Measurements from ENCODE around the gene RELN.
"Not testable (repeated sequence)": the region's sequence is repeated elsewhere in the genome, so short reads cannot be mapped to it uniquely, and the experiment has no call there.

The RELN gene

DNA sequence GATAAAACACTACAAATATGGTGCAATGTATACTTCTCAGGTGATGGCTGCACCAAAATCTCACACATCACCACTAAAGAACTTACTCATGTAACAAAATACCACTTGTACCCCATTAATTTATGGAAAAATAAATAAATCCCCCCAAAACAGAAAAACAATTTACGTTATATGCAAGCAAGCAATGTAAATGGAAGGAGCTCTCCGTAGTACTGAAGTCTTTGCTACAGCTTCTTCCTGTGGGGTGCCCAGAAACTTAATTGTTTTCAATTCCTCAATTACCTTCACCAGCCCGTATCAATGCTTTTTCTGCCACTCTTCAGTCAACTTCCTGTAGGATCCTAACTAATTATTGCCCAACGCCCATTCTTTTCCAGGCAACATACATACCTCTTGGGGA, 138.1 kb downstream of the RELN start:
- 0 out of 2 replicates have a peak, but pooled peaks have one; percentile 10 for TF ChIP-seq SPI1 (IDR thresholded peaks at IDR 0.05; ENCODE audit: low read depth, low read length)
- TF ChIP-seq TAF1 (IDR thresholded peaks at IDR 0.05; ENCODE audit: low read depth, low read length): no peak
- FAIRE-seq (no peak), DNase-seq (ENCODE audit: insufficient read length, low spot score) (no peak)

DNA sequence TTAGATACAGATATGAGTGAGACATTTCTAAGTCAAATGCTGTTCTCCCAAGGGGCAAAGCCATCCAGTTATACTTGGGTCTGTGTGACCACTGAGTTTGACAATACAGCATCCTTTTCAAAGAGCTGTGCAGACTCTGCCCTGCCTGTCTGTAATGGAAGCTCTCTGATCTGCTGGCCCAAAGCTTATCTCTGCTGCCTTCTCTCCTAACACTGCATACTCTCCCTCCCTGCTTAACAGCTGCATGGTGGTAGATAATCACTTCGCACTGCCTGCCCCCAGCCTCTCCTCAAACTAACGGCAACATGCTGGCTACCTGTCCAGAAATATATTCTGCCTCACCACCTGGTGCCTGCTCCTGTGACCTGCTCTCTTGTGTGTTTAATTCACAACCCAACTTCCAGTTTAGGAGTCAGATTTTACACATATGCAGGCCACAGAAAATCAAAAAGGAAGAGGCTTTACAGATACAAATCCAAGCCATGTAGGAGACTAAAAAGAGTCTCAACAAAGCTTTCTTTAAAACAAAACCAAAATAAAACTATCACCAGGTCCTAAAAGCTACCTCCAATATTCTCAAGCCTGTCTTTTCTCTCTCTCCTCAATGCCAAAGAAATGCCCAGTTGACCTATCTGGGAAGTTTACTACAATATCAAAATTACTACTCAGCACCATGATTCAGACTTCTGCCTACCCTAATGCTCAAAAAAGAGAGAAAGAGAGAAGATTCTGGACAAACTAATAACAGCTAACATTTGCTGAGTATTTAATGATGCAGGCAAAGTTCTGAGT, 145.6 kb downstream of the RELN start:
- no peak for FAIRE-seq
- DNase-seq (ENCODE audit: insufficient read length, low spot score): no peak
- no peak for TF ChIP-seq POU2F2 (IDR thresholded peaks at IDR 0.05; ENCODE audit: low read depth, low read length)
- TF ChIP-seq TAF1 (IDR thresholded peaks at IDR 0.05; ENCODE audit: low read depth, low read length): no peak
- no peak for TF ChIP-seq PAX5 (IDR thresholded peaks at IDR 0.05; ENCODE audit: insufficient read depth, low read length, severe bottlenecking)

DNA sequence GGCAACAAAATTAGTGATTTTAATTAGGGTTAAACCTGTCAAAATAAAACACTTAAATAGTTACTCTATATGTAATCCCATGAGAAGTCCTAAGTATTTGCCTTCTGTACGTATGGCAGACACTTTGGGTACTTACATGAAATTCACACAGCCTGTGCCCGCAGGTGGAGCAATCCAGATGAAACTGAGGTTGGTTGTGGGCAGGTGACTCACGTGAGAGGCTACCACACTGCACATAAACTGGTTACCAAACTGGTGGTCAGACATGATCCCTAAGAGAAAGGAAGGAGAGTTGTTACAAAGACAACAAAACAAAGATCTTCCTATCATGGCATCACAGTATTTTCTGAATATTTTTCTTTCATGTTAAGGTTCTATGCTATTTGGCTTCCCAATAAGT, 156.1 kb downstream of the RELN start:
- DNase-seq (ENCODE audit: insufficient read length, low spot score): no peak
- no peak for TF ChIP-seq POLR2A (IDR thresholded peaks at IDR 0.05; ENCODE audit: low read depth, low read length)
- no peak for TF ChIP-seq POLR2AphosphoS5 (IDR thresholded peaks at IDR 0.05; ENCODE audit: low read depth, low read length)
- TF ChIP-seq TAF1 (IDR thresholded peaks at IDR 0.05; ENCODE audit: low read depth, low read length): no peak
- no peak for TF ChIP-seq PAX5 (IDR thresholded peaks at IDR 0.05; ENCODE audit: insufficient read depth, low read length, severe bottlenecking)
- no peak for TF ChIP-seq POU2F2 (IDR thresholded peaks at IDR 0.05; ENCODE audit: low read depth, low read length)
- no peak for TF ChIP-seq SPI1 (IDR thresholded peaks at IDR 0.05; ENCODE audit: low read depth, low read length)
- FAIRE-seq: no peak

DNA sequence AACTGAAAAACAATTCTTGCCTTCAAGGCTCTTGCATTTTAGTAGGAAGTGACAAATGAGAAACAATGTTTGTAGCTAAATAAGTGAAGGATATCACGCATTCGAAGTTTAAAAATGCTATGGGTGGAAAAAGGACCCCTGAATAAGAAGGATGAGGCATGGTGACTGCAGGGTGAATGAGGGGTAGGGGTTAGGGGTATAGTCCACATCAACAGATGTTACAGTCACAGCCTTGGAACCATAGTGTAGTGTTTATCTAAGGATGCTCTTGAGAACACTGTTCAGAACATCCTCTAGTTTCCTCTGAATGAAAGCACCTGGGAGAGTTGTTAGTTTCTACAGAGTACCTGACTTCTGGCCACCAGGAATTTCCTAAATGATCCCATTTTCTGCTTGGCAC, 157.0 kb downstream of the RELN start:
- FAIRE-seq: no peak
- TF ChIP-seq TAF1 (IDR thresholded peaks at IDR 0.05; ENCODE audit: low read depth, low read length) (no peak), PAX5 (IDR thresholded peaks at IDR 0.05; ENCODE audit: insufficient read depth, low read length, severe bottlenecking) (no peak), POLR2A (IDR thresholded peaks at IDR 0.05; ENCODE audit: low read depth, low read length) (no peak), POU2F2 (IDR thresholded peaks at IDR 0.05; ENCODE audit: low read depth, low read length) (no peak), POLR2AphosphoS5 (IDR thresholded peaks at IDR 0.05; ENCODE audit: low read depth, low read length) (no peak), SPI1 (IDR thresholded peaks at IDR 0.05; ENCODE audit: low read depth, low read length) (no peak)
- DNase-seq (ENCODE audit: insufficient read length, low spot score): no peak

DNA sequence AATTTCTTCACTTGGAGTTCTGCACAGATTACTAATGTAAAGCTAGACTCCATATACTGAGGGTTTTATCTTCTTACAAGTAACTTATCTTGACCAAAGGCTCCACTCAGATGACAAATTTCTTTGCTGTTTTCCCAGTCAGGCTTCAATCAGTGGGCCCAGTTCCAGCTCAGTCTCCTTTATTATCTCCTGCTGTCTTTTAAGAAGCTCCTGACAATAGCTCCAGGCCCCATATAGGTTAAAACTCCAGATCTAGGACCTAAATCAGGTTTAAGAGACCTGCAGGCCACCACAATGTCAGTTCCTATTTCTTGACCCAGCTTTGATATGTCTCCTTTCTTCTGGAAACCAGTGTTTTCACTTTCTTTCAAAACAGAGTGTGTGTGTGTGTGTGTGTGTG, 165.2 kb downstream of the RELN start:
- DNase-seq (ENCODE audit: insufficient read length, low spot score) (no peak), FAIRE-seq (no peak)
- TF ChIP-seq PAX5 (IDR thresholded peaks at IDR 0.05; ENCODE audit: insufficient read depth, low read length, severe bottlenecking) (no peak), POU2F2 (IDR thresholded peaks at IDR 0.05; ENCODE audit: low read depth, low read length) (no peak), SPI1 (IDR thresholded peaks at IDR 0.05; ENCODE audit: low read depth, low read length) (no peak), POLR2AphosphoS5 (IDR thresholded peaks at IDR 0.05; ENCODE audit: low read depth, low read length) (no peak), POLR2A (IDR thresholded peaks at IDR 0.05; ENCODE audit: low read depth, low read length) (no peak), TAF1 (IDR thresholded peaks at IDR 0.05; ENCODE audit: low read depth, low read length) (no peak)

DNA sequence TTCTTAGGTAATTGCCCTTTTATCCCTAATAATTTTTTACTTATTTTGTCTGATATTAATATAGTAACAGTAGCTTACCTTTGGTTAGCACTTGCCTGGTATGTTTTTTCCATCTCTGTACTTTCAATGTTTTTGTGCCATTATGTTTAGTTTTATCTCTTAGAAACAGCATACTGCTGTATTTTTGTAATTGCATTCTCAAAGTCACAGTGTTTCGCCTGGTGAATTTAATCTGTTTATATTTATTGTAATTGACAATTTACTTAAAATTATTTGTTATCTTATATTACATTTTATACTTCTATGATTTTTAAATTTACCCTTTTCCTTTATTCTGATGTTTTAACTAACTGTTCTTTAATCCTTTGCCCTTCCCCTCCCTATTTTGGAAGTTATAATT, 166.4 kb downstream of the RELN start:
- TF ChIP-seq TAF1 (IDR thresholded peaks at IDR 0.05; ENCODE audit: low read depth, low read length) (no peak), PAX5 (IDR thresholded peaks at IDR 0.05; ENCODE audit: insufficient read depth, low read length, severe bottlenecking) (no peak), SPI1 (IDR thresholded peaks at IDR 0.05; ENCODE audit: low read depth, low read length) (no peak), POLR2AphosphoS5 (IDR thresholded peaks at IDR 0.05; ENCODE audit: low read depth, low read length) (no peak), POU2F2 (IDR thresholded peaks at IDR 0.05; ENCODE audit: low read depth, low read length) (no peak), POLR2A (IDR thresholded peaks at IDR 0.05; ENCODE audit: low read depth, low read length) (no peak)
- FAIRE-seq: no peak
- DNase-seq (ENCODE audit: insufficient read length, low spot score): no peak

DNA sequence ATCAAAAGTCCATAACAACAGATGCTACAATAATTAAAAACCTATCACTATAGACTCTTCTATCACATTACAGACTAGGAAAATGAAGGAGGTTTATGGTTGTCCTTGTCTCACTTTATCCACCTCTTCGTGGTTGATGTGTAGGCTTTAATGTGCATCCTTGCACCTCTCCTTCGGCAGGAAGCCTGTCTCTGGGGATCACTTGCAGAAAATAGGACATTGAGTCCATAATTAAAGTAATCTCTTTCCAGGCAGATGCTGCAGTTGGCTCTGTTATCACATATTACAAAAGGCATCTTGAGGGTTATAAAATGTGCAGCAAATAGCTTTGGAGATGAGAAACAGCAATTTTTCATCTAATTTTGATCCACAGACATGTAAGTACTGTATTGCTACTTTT, 168.4 kb downstream of the RELN start:
- no peak for TF ChIP-seq PAX5 (IDR thresholded peaks at IDR 0.05; ENCODE audit: insufficient read depth, low read length, severe bottlenecking)
- TF ChIP-seq SPI1 (IDR thresholded peaks at IDR 0.05; ENCODE audit: low read depth, low read length): no peak
- TF ChIP-seq POU2F2 (IDR thresholded peaks at IDR 0.05; ENCODE audit: low read depth, low read length): no peak
- no peak for TF ChIP-seq POLR2AphosphoS5 (IDR thresholded peaks at IDR 0.05; ENCODE audit: low read depth, low read length)
- no peak for TF ChIP-seq POLR2A (IDR thresholded peaks at IDR 0.05; ENCODE audit: low read depth, low read length)
- no peak for TF ChIP-seq TAF1 (IDR thresholded peaks at IDR 0.05; ENCODE audit: low read depth, low read length)
- no peak for DNase-seq (ENCODE audit: insufficient read length, low spot score)
- FAIRE-seq: no peak

DNA sequence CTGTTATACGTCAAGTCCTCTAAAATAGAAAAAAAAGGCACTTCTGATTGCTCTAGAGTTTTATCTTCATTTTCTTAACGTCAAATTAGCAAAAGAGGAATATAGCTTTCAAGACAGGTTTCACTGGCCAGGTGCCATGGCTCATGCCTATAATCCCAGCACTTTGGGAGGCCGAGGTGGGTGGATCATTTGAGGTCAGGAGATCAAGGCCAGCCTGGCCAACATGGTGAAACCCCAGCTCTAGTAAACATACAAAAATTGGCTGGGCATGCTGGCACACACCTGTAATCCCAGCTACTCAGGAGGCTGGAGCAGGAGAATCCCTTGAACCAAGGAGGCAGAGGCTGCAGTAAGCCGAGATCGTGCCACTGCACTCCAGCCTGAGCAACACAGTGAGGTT, 173.5 kb downstream of the RELN start:
- not testable (repeated sequence) for DNase-seq (ENCODE audit: insufficient read length, low spot score); FAIRE-seq

DNA sequence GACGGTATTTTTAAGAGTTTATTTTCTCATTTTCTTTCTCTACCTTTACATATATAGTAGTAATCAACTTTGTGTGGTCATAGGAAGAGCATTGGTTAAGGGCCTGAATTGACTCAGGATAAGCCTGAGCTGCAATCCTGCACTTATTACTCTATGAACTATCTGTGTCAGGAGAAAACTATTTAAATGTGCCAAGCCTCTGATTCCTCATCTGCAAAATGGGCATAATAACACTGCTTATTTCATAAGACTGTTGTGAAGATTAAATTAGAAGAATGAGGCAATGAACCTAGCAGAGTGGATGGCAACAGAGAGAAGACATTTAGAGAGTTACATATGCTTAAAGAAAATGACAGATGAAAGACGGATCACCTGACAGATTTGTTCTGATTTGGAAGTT, 175.5 kb downstream of the RELN start:
- no peak for DNase-seq (ENCODE audit: insufficient read length, low spot score)
- no peak for FAIRE-seq
- TF ChIP-seq PAX5 (IDR thresholded peaks at IDR 0.05; ENCODE audit: insufficient read depth, low read length, severe bottlenecking) (no peak), TAF1 (IDR thresholded peaks at IDR 0.05; ENCODE audit: low read depth, low read length) (no peak), SPI1 (IDR thresholded peaks at IDR 0.05; ENCODE audit: low read depth, low read length) (no peak)

DNA sequence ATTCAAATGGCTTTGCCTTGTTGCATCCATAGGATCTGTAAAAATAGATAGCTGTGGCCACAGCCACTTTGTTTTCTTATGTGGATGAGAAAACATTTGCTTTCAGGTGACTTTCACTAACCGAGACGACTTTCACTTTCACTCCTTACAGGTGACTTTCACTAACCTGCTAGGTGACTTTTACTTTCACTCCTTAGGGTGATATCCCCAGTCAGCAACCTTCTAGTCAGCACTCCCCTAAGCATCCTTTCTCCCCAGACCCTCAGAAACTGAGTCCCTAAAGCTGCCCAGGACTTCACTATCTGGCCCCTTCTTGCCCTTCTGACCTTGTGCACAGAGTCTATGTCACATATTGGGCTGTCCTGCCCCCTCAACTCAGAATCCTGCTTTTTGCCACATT, 177.5 kb downstream of the RELN start:
- no peak for FAIRE-seq
- TF ChIP-seq POLR2AphosphoS5 (IDR thresholded peaks at IDR 0.05; ENCODE audit: low read depth, low read length) (no peak), TAF1 (IDR thresholded peaks at IDR 0.05; ENCODE audit: low read depth, low read length) (no peak), PAX5 (IDR thresholded peaks at IDR 0.05; ENCODE audit: insufficient read depth, low read length, severe bottlenecking) (no peak), POLR2A (IDR thresholded peaks at IDR 0.05; ENCODE audit: low read depth, low read length) (no peak), POU2F2 (IDR thresholded peaks at IDR 0.05; ENCODE audit: low read depth, low read length) (no peak), SPI1 (IDR thresholded peaks at IDR 0.05; ENCODE audit: low read depth, low read length) (no peak)
- DNase-seq (ENCODE audit: insufficient read length, low spot score): peak; percentile 3
